ENCODE measurements around the gene TMEM255B.

TMEM255B gene

DNA sequence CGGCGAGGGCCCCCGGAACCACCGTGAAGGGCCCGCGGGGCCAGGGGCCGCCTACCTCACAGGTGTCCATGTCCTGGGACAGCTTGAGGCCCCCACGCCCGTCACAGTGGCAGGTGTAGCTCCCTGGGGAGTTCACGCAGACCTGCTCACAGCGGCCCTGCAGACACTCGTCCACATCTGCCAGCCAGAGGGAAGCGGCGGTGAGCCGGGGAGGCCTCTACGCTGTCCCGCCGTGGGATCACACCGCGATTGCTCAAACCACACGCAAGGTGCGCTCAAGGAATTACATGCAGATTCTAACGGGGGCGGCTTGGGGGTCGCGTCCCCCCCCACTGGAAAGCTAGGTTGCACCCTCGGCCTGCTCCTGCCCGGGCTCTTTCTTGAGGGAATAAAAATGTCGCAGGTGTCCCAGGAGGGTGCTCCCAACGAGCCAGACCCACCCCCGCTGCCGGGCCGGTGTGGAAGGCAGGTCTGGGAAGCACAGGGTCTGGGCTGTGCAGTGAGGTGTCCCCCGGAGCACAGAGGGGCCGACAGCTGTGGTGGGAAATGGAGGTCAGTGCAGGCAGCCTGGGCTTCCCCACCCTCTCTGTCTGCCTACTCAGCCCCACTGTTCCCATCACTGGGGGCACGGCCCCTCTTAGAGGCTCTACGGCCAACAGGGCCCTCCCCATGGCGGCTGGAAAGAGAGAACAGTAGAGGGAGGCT, 75.6 kb downstream of the TMEM255B start:
- no peak for DNase-seq (ENCODE audit: low read depth)

DNA sequence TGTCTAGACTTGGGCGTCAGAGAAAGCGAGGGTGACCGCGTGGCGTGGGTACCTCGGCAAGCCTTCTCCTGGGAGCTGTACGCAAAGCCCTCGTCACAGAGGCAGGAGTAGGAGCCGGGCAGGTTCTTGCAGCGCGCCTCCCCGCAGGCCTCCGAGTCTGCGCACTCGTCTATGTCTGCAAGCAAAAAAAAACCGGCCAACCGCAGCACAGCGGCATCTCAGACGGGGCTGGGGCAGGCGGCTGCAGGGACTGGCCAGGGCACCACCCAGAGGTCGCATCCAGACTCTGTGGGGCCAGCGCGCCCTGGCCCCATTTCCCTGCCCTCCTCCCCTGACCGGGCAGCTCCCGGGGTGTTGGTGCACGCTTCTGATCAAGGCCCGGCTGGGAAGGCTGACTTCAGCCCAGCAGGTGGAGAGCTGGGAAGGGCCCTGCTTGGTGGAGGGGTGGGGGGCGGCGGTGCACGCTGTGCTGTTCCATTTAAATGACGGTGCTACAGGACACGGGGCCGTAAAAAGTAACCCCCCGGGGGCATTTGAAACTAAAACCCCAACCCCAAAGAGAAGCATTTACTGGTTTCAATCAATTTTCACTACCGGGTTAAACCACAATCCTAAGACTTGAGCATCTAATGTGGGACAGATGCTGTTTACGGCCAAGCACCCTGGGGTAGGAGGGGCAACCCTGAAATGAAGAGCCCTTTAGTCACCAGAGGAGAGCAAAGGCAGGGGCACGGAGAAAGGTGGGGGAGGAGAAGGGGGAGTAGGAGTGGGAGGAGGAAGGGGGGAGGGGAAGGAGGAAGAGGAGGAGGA, 76.6 kb downstream of the TMEM255B start:
- no peak for DNase-seq (ENCODE audit: low read depth)

GRCh38 chr13:113836768-113837559, 77.9 kb downstream of the TMEM255B start:
- no peak for DNase-seq (ENCODE audit: low read depth)

DNA sequence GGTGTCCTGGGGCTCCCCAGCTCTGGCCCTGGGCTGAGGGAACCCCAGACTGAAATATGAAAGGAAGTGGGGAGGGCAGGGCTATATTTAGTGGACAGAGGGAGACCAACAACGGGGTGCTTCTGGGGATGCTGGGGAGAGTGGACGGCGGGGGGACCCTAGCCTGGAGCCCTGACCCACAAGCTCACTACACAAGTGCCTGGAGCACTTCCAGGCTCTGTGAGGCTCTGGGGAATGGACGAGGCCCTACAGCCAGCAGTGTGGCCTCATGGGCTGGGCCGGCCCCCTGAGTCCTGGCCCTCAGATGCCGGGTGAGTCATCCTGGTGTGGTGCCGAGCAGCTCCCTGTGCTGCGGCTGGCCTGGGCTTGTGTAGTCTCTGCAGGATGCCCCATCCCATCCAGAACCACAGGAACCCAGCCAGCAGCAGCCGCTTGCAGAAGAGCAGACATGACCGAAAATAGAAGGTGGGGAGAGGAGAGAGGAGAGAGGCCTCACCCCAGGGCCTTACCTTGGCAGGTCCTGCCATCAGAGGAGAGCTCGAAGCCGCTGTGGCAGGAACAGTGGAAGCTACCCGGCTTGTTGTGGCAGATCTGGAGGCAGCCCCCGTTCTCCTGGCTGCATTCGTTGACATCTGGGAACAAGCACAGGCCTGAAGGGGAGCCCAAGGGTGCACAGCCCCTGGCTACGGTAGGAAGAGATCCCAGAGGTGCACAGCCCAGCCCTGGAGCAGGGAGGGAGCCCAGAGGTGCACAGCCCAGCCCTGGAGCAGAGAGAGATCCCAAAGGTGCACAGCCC, 78.7 kb downstream of the TMEM255B start:
- DNase-seq (ENCODE audit: low read depth), result no peak

DNA sequence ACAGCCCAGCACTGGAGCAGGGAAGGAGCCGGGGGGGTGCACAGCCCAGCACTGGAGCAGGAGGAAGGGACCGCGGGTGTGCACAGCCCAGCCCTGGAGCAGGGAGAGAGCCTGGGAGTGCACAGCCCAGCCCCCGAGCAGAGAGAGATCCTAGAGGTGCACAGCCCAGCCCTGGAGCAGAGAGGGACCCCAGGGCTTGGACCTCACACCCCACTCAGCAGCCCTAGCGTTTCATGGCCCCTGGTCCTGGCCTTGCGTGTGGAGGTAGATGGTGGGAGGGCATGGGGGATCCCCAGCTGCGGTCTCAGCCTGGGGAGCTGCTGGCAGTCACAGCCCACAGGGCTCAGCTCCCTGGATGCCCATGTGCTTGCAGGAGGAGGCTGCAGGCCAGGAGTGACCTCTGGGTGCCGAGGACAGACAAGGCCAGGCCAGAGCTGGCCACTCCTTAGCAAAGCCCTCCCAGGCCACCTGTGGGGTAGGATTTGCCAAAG, 79.7 kb downstream of the TMEM255B start:
- DNase-seq (ENCODE audit: low read depth), result no peak

- no peak for DNase-seq (ENCODE audit: low read depth)
Measured at GRCh38 chr13:113839536-113840204, 80.6 kb downstream of the TMEM255B start.

GRCh38 chr13:113840541-113841352, 81.7 kb downstream of the TMEM255B start:
- no peak for DNase-seq (ENCODE audit: low read depth)

DNA sequence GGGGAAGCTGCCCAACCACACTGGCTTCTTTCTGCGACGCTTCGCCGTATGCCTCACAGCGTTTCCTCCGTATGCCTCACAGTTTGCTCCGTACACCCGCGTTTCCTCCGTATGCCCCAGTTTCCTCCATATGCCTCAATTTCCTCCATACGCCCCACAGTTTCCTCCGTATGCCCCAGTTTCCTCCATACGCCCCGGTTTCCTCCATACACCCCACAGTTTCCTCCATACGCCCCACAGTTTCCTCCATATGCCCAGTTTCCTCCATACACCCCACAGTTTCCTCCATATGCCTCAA, 82.3 kb downstream of the TMEM255B start:
- no peak for DNase-seq (ENCODE audit: low read depth)

DNA sequence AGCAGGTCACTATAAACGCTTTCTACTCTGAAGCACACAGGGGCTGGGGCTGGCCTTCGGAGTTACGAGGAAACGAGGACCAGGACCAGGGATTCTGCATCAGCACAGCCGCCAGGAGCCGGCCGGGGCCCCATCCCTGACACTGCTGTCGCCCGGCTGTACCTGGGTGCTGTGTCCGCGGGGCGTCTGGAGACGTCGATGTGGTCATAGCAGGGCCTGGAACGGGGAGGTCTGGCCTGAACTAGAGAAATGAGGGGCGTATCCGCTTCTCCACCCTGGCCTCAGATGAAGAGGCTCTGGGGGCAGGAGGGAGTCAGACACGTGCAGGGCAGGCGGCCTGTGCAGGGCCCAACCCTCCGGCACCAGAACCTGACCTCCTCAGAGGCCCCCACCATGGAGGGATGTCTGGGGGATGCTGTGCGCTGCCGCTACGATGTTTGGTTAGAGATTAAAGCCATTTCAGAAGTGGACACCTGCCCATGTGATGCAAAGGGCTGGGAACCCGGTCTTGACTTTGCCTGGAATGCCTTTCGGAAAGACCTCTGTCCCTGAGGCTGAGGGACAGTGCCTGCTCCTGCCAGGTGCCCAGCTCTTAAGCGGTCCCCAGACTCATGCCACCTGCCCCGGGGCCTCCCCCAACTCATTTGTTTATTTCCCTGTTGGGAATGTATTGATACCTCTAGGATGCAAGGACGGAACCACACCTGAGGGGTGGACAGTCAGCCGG, 83.5 kb downstream of the TMEM255B start:
- DNase-seq (ENCODE audit: low read depth), result no peak

DNA sequence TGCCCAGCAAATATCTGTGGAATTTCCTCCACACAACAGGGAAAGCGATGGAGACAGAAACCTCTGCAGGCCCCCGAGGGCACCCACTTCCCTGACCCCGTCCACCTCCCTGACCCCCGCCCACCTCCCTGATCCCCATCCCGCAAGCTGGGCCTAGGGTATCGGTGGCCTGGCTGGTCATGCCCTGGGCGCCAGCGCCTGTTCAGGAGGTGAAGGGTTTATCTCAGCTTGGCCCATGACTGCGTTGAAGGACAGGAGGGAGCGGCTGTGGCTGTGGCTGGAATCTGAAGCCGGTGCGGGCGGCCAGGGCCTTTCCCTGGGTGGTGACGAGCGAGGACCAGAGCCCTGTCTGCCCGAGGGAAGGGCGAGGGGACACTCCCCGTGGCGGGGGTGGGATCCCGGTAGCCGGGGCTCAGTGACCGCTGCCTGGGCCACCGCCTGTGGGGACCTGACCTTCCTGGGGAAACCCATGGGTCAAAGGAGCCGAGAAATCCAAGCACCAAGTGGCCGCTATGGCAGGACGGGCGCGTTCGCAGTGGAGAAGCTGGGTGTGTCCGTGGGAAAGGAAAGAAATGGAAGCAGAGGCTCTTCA, 84.1 kb downstream of the TMEM255B start:
- DNase-seq (ENCODE audit: low read depth), result no peak

GRCh38 chr13:113843864-113844556, 85.0 kb downstream of the TMEM255B start:
- DNase-seq (ENCODE audit: low read depth), result no peak

GRCh38 chr13:113845055-113845454, 86.0 kb downstream of the TMEM255B start:
- no peak for DNase-seq (ENCODE audit: low read depth)

DNA sequence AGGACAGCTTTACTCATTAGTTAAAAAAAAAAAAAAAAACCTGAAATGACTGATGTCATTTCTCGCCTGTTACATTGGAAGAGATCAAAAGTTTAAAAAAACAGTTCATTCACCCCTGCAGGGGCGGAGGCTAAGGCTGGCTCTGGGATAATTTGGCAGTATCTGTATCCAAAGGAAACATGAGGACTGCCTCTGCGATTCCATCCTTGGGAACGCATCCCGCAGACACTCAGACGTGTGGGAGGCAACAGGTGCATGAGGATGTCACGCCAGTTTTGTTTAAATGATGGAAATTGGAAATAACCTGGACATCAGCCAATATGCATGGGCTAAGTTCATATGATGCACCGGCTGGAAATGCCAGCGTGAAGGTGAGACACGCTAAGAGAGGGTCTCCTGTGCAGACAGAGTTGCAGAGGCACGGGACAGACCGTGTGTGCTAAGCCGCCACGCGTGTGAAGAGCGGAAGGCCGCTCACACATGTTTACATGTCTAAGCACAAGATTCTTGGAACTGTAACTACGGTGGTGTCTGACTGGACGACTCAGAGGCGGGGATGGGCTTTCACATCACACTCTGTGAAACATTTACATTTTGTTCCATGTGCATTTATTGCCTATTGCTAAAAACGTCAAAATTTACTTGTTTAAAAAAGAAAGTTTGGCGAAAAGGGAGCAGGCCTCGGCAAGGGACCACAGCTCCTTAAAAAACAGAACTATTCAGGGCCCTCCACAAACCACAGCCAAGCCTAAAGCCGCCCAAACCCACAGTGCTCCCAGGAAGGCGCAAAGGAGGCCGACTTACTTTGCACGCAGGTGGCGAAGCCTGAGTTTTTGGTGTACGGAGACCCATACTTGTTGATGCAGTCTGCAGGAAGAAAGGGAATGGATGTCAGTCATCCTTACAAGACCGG, 87.0 kb downstream of the TMEM255B start:
- DNase-seq (ENCODE audit: low read depth), result no peak

DNA sequence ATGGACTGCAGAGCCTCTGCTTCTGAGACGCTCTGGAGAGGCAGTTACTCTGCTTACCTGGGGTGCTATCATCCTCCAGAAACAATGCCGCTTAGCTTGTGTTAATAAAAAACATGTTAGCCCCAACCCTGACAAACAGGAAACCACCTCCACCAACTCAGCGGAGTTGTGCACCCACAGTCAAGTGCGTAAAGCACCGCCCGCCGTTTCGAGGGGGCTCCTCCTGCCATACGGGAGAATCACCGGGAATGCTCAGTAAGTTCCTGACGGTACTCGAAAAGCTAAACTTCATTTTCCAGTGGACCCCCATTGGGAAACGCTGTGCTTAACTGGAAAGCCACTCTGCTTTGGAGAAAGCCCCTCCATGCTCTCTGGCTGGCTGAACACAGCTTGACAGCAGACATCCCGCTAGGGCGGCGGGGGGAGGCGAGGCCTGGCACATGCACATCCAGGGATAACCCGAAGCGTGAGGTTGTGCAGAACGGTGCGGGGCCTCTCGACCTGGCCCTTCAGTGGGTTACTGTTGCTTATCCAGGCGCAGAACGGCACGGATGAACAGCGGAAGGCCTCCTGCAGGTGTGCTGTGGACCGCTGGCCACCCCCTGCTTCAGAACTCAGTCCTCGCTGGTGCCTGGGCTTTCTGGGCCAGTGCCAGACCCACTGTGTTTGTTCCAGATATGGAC, 87.8 kb downstream of the TMEM255B start:
- no peak for DNase-seq (ENCODE audit: low read depth)

DNA sequence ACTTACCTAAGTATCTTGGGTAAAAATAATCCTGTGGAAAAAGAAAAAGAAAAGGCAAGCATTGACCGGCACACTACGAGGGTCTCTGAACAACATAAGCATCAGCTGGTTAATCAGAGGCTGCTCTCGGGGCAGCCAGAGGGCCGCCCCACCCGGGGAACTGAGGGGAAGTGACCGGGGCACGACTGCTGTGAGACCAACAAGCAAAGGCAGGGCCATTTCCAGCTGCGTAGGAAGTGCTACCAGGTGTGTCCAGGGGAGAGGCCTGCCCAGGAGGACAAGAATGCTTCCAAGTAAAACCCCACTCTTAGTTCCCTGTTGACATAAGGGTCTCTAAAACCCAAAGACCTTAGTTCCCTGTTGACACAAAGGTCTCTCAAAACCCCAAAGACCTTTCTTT, 89.0 kb downstream of the TMEM255B start:
- no peak for DNase-seq (ENCODE audit: low read depth)

GRCh38 chr13:113848431-113849260, 89.6 kb downstream of the TMEM255B start:
- DNase-seq (ENCODE audit: low read depth), result no peak
